Heart left ventricle (tissue), 16 donors: Measurements from ENCODE around the gene JUND. TPM values are rescaled to one million over a fixed set of nuclear protein-coding genes. Genes with fewer than 3 reads are reported as not detected.

Experiments
- ATAC-seq, 4 donors: fragments of 200-7000 bp; cut with Tn5 transposase; one replicate each; pipeline ENCODE4 v1.9.1; 2020 to 2022; ENCODE audit warnings: moderate library complexity in 4 of 4, mild to moderate bottlenecking in 3 of 4, moderate number of reproducible peaks in 1 of 4
- DNase-seq, 5 donors: peaks; one replicate each; pipeline ENCODE4 v3.0.0-alpha.2; 2020
- H3K27ac ChIP-seq, 12 donors: fragments of 200-600 bp; sonication (generic) in 4 of 12; one replicate each; pipeline versions ENCODE4 v1.5.0 to v1.8.0; 2016 to 2022; ENCODE audit warnings: mild to moderate bottlenecking in 2 of 12
- H3K27me3 ChIP-seq, 9 donors: fragments of 200-600 bp; sonication (generic) in 2 of 9; one replicate each; pipeline versions ENCODE4 v1.5.1 to v1.8.0; 2016 to 2022; ENCODE audit warnings: mild to moderate bottlenecking in 3 of 9
- H3K36me3 ChIP-seq, 9 donors: fragments of 200-600 bp; sonication (generic) in 2 of 9; one replicate each; pipeline versions ENCODE4 v1.5.0 to v1.8.0; 2018 to 2022; ENCODE audit warnings: mild to moderate bottlenecking in 2 of 9
- H3K4me1 ChIP-seq, 12 donors: fragments of 200-600 bp; sonication (generic) in 4 of 12; one replicate each; pipeline versions ENCODE4 v1.5.0 to v1.8.0; 2016 to 2022; ENCODE audit warnings: mild to moderate bottlenecking in 3 of 12
- H3K4me3 ChIP-seq, 12 donors: fragments of 200-600 bp; sonication (generic) in 4 of 12; one replicate each; pipeline versions ENCODE4 v1.5.0 to v1.8.0; 2017 to 2022; ENCODE audit warnings: mild to moderate bottlenecking in 9 of 12, moderate library complexity in 4 of 12
- H3K9me3 ChIP-seq, 12 donors: fragments of 200-600 bp; sonication (generic) in 4 of 12; one replicate each; pipeline versions ENCODE4 v1.5.0 to v1.8.0; 2016 to 2022; ENCODE audit warnings: mild to moderate bottlenecking in 1 of 12
- CTCF ChIP-seq, 12 donors: fragments of 200-600 bp; sonication (generic) in 4 of 12; IDR thresholded peaks; one replicate each; pipeline versions ENCODE4 v1.5.0 to v1.8.0; 2018 to 2022; ENCODE audit warnings: antibody characterized with exemption in 12 of 12, mild to moderate bottlenecking in 5 of 12
- POLR2A ChIP-seq, 2 donors: fragments of 450-650 bp; IDR thresholded peaks; one replicate each; pipeline ENCODE4 v1.6.1; 2017; ENCODE audit warnings: antibody characterized with exemption in 2 of 2, mild to moderate bottlenecking in 2 of 2, moderate library complexity in 2 of 2
- WGBS, 4 donors: extraction: QIAGEN DNeasy Blood & Tissue Kit in 2 of 4; methylation state at CpG; one replicate each; pipeline versions ENCODE4 v1.1.5 to v1.1.7; 2013 to 2018; 5-methylcytosine and 5-hydroxymethylcytosine counted together
- intact Hi-C, 10 donors: fragments of 100-400 bp; cut with DNase I; formaldehyde crosslinking; loops; one replicate each; pipeline versions ENCODE4 v1.11.1 to v1.14.2; 2022
- polyA plus RNA-seq, 2 donors: library from polyadenylated mRNA; stranded (reverse); fragments of 200-250 nt; gene quantifications; one replicate each; pipeline ENCODE4 v1.2.3, GENCODE V29; 2013
- total RNA-seq, 9 donors: library from RNA; depleted of rRNA in 2 of 9; stranded (reverse); fragments of >200 nt in 2 of 9; fragmentation: NEBNext Ultra II Directional in 3 of 9; extraction: Animal tissue kit (Norgen Biotek cat#: 25700) in 3 of 9; gene quantifications; one replicate each; pipeline versions ENCODE4 v1.1.0 to v1.2.4, GENCODE V29; 2016 to 2023
- donor health status: ischemic (EF 13 %, LVEDD 7.1; RV severe dilation, severe dysfunction).
- donor health status: healthy with polysubstance abuse.
- donor health status: DM: no; HTN: yes; CAD: no.
- donor health status: DM: no; HTN: no; CAD: no.
- donor health status: ischemic (EF 25% LVEDD 6.9; RV normal size, moderate dysfunction).
- donor health status: ischemic (EF 25% LVEDD 5.7; RV mildly dilated, moderate dysfunction).
- donor health status: healthy.
- donor health status: DM: yes; HTN: yes; CAD: no.
- donor health status: ischemic (EF 35%, LVEDD 5.7; RV mildly dilated, moderate dysfunction).
- donor health status: nonischemic (EF 11% LVEDD 7.7; RV severe dilation, severe dysfunction).
- donor health status: DM: yes; HTN: yes; CAD: no.
- donor health status: PGD.
- donor health status: ischemic (EF 29% LVEDD 5.4; RV normal size, mild dysfunction).
- donor health status: nonischemic (EF 23%, LVEDD 6.1; RV moderate dilation, normal function).

Gene JUND
- total and polyA plus RNA-seq, 11 donors: 80.2 to 352 (median 137) TPM

GRCh38 chr19:18278521-18279265 lies 2.7 kb downstream of the JUND start:
- no peak for DNase-seq
- WGBS, 4 donors: 59 to 72% (median 66%) methylated on average over 8 to 10 of the region's 10 CpGs

GRCh38 chr19:18274781-18275356 lies 6.6 kb downstream of the JUND start:
- intact Hi-C loops: loop anchor here in 6 of 10 donors (2.0 to 10.0 kb wide), 4 partner anchors 110 to 137 kb away; partner anchors contain the start of genes GDF15 (in 1 of the 6) and LRRC25 (in 1 of the 6)
- Histone ChIP-seq H3K9me3 (no peaks in the 10 kb centered on the region), H3K36me3 (peaks cover 3 to 34% (median 14%) of the 10 kb centered on the region in 9 donors), H3K4me3 (peak overlapping the region in 5 of 12 donors; percentile 0 to 23 (median 17)), H3K4me1 (peaks cover 11 to 59% (median 42%) of the 10 kb centered on the region in 12 donors), H3K27ac (peak overlapping the region; percentile 50 to 87 (median 75)), H3K27me3 (no peaks in the 10 kb centered on the region)
- 11 to 32% (median 25%) methylated on average over 8 to 13 of the region's 13 CpGs for WGBS, 4 donors
- ATAC-seq (peak; percentile 87 to 91 (median 89)), DNase-seq (peak; percentile 88 to 93 (median 92))
- peak in 1 of 2 donors; percentile 21 for TF ChIP-seq POLR2A (IDR thresholded peaks at IDR 0.05)
- TF ChIP-seq CTCF (IDR thresholded peaks at IDR 0.05): peak in 3 of 12 donors; percentile 13 to 23 (median 13)

More at GRCh38 chr19:18278521-18279265, 2.7 kb downstream of the JUND start:
- TF ChIP-seq CTCF (IDR thresholded peaks at IDR 0.05) (peak in 3 of 12 donors; percentile 19 to 26 (median 21)), POLR2A (IDR thresholded peaks at IDR 0.05) (no peak)
- peaks cover 3 to 34% (median 14%) of the 10 kb centered on the region in 9 donors for H3K36me3 ChIP-seq
- peak overlapping the region; percentile 63 to 100 (median 92) for H3K4me3 ChIP-seq
- H3K27ac ChIP-seq: peak overlapping the region in 11 of 12 donors; percentile 95 to 100 (median 99)
- H3K4me1 ChIP-seq: peaks cover 17 to 71% (median 53%) of the 10 kb centered on the region in 12 donors
- ATAC-seq: no peak
- H3K27me3 ChIP-seq: no peaks in the 10 kb centered on the region
- intact Hi-C loops: loop anchor here (1.0 to 10.0 kb wide), 8 partner anchors 45 to 134 kb away; partner anchors contain the start of genes LSM4 (in 5 of the 10), GDF15 (in 1 of the 10), LRRC25 (in 1 of the 10) and RAB3A (in 1 of the 10)
- no peaks in the 10 kb centered on the region for H3K9me3 ChIP-seq

- H3K27ac ChIP-seq: peak within 1 kb of the TSS; percentile 50 to 87 (median 75)
- peaks cover 11 to 58% (median 42%) of the 10 kb centered on the region in 12 donors for H3K4me1 ChIP-seq
- DNase-seq (no peak), ATAC-seq (peak in 2 of 4 donors; percentile 3 to 10)
- H3K27me3 ChIP-seq: no peaks in the 10 kb centered on the region
- intact Hi-C loops: loop anchor here in 3 of 10 donors (2.0 to 10.0 kb wide), 3 partner anchors 111 to 137 kb away; partner anchors contain the start of genes GDF15 (in 1 of the 3) and LRRC25 (in 1 of the 3)
- H3K9me3 ChIP-seq: no peaks in the 10 kb centered on the region
- H3K36me3 ChIP-seq: peaks cover 3 to 35% (median 14%) of the 10 kb centered on the region in 9 donors
- TF ChIP-seq POLR2A (IDR thresholded peaks at IDR 0.05): no peak
- TF ChIP-seq CTCF (IDR thresholded peaks at IDR 0.05): no peak
- 69 to 89% (median 76%) methylated on average over 5 to 9 of the region's 9 CpGs for WGBS, 4 donors
- H3K4me3 ChIP-seq: peak within 1 kb of the TSS in 5 of 12 donors; percentile 0 to 23 (median 17)
Observed at GRCh38 chr19:18274219-18274780, 7.1 kb downstream of the JUND start, which contains the start of gene IQCN. Gene IQCN, minus strand, starts transcription at chr19:18274452. Its CDS starts 4,974 bp downstream, at chr19:18269478.
